HCT116 (cell line): ENCODE results near the gene ARL8B. TPM values are rescaled to one million over a fixed set of nuclear protein-coding genes. Genes with fewer than 3 reads are reported as not detected.

Experiments
- ATAC-seq: fragments of 200-7000 bp; cut with Tn5 transposase; 2 replicates; pipeline ENCODE4 v1.9.1; 2020; ENCODE audit warnings: mild to moderate bottlenecking, moderate library complexity
- BruUV-seq: library from RNA; stranded (reverse); fragments of 400-500 nt; replicated peaks from 2 replicates; lab custom pipeline; 2021; lab: Mats Ljungman, UMichigan
- CTCF ChIA-PET: fragments of 300-600 bp; sonication (Branson Sonifier 250); formaldehyde crosslinking; loops from one replicate; lab custom pipeline; 2021; ENCODE audit warnings: antibody characterized with exemption; lab: Charles Lee
- POLR2A ChIA-PET: fragments of 300-600, 350-600 bp; sonication (Branson Sonifier 250); formaldehyde crosslinking; loops from one replicate; lab custom pipeline; 2021; ENCODE audit warnings: antibody characterized with exemption; lab: Charles Lee
- RAD21 ChIA-PET, 2 experiments: fragments of 300-600 bp; sonication (Branson Sonifier 250); formaldehyde crosslinking; loops; one replicate each; lab custom pipeline; 2023; ENCODE audit warnings: low total read pairs in 2 of 2; ENCODE audit not compliant: uncharacterized antibody in 2 of 2, unreplicated experiment in 2 of 2, low non-redundant PET in 1 of 2; lab: Charles Lee
- DNase-seq: peaks from one replicate; pipeline ENCODE4 v3.0.0-alpha.2; 2010; ENCODE audit warnings: low read depth, low spot score
- H2AFZ ChIP-seq: fragments of 200-600 bp; shearing (Covaris generic), sonication (generic); 2 replicates; pipeline ENCODE4 v1.6.1; 2017; ENCODE audit warnings: low read depth, mixed run types, mixed read lengths, antibody characterized with exemption, low read length; ENCODE audit not compliant: poor library complexity, severe bottlenecking
- H3K27ac ChIP-seq: 2 replicates; pipeline ENCODE4 v1.5.1; 2012; ENCODE audit warnings: low read depth, low read length
- H3K27me3 ChIP-seq: fragments of 200-600 bp; sonication (generic); 2 replicates; pipeline ENCODE4 v1.6.1; 2016; ENCODE audit warnings: mixed run types, low read length, mixed read lengths; ENCODE audit not compliant: insufficient read depth
- H3K36me3 ChIP-seq, 2 experiments: fragments of 200-500 bp in 1 of 2; fragments of 200-600 bp in 1 of 2; sonication (Bioruptor generic) in 1 of 2; sonication (generic) in 1 of 2; 2 replicates each; pipeline versions ENCODE4 v1.5.1 to v1.6.1; 2014 to 2016; ENCODE audit warnings: low read length in 2 of 2, inconsistent platforms in 1 of 2, mixed read lengths in 1 of 2, mixed run types in 1 of 2; ENCODE audit not compliant: insufficient read depth in 2 of 2, control insufficient read depth in 1 of 2
- H3K4me1 ChIP-seq, 2 experiments: fragments of 200-600 bp in 1 of 2; sonication (generic) in 1 of 2; 2 replicates each; pipeline versions ENCODE4 v1.5.1 to v1.6.1; 2012 to 2017; ENCODE audit warnings: low read length in 2 of 2, inconsistent platforms in 1 of 2, mild to moderate bottlenecking in 1 of 2, mixed read lengths in 1 of 2, mixed run types in 1 of 2, moderate library complexity in 1 of 2; ENCODE audit not compliant: insufficient read depth in 2 of 2, control insufficient read depth in 1 of 2
- H3K4me2 ChIP-seq: fragments of 200-600 bp; sonication (generic); 2 replicates; pipeline ENCODE4 v1.6.1; 2017; ENCODE audit warnings: mixed run types, low read length, mixed read lengths
- H3K4me3 ChIP-seq, 2 experiments: fragments of 200-600 bp in 1 of 2; sonication (generic) in 1 of 2; replicated peaks in 1 of 2; 2 replicates each; pipeline ENCODE4 v1.5.1; 2011 to 2016; ENCODE audit warnings: low read length in 2 of 2, control low read depth in 1 of 2, low read depth in 1 of 2, mild to moderate bottlenecking in 1 of 2, mixed read lengths in 1 of 2, mixed run types in 1 of 2
- H3K79me2 ChIP-seq: fragments of 200-600 bp; sonication (generic); 2 replicates; pipeline ENCODE4 v1.6.1; 2017; ENCODE audit warnings: mild to moderate bottlenecking, mixed run types, low read length, moderate library complexity, mixed read lengths; ENCODE audit not compliant: insufficient read depth
- H3K9ac ChIP-seq: fragments of 200-600 bp; sonication (generic); 2 replicates; pipeline ENCODE4 v1.6.1; 2016; ENCODE audit warnings: low read length, mixed read lengths
- H3K9me2 ChIP-seq: fragments of 200-600 bp; sonication (generic), shearing (Covaris generic); 2 replicates; pipeline ENCODE4 v1.6.1; 2017; ENCODE audit warnings: mixed run types, mild to moderate bottlenecking, moderate library complexity; ENCODE audit not compliant: insufficient read depth
- H3K9me3 ChIP-seq, 2 experiments: fragments of 200-500 bp in 1 of 2; fragments of 200-600 bp in 1 of 2; sonication (Bioruptor generic) in 1 of 2; sonication (generic) in 1 of 2; 2 replicates each; pipeline ENCODE4 v1.6.1; 2014 to 2017; ENCODE audit warnings: low read length in 2 of 2, mixed read lengths in 2 of 2, inconsistent platforms in 1 of 2, low read depth in 1 of 2, mild to moderate bottlenecking in 1 of 2, mixed run types in 1 of 2, moderate library complexity in 1 of 2; ENCODE audit not compliant: control insufficient read depth in 1 of 2, insufficient read depth in 1 of 2
- H4K20me1 ChIP-seq: fragments of 200-600 bp; sonication (generic), shearing (Covaris generic); 2 replicates; pipeline ENCODE4 v1.6.1; 2017; ENCODE audit warnings: mixed run types, mild to moderate bottlenecking, moderate library complexity; ENCODE audit not compliant: insufficient read depth
- CBX3 ChIP-seq: IDR thresholded peaks from 2 replicates; pipeline ENCODE4 v1.6.1; 2012; ENCODE audit warnings: low read depth
- CEBPB ChIP-seq: IDR thresholded peaks from 2 replicates; pipeline ENCODE4 v1.6.1; 2012; ENCODE audit warnings: low read depth
- ELF1 ChIP-seq: IDR thresholded peaks from 2 replicates; pipeline ENCODE4 v1.6.1; 2012; ENCODE audit warnings: low read depth, borderline replicate concordance
- EZH2 ChIP-seq: fragments of 200-600 bp; sonication (generic); IDR thresholded peaks from 2 replicates; pipeline ENCODE4 v1.6.1; 2017; ENCODE audit warnings: antibody characterized with exemption, mixed run types
- EZH2phosphoT487 ChIP-seq: fragments of 200-600 bp; IDR thresholded peaks from 2 replicates; pipeline ENCODE4 v1.6.1; 2018; ENCODE audit warnings: antibody characterized with exemption, borderline replicate concordance
- FOSL1 ChIP-seq: IDR thresholded peaks from 2 replicates; pipeline ENCODE4 v1.6.1; 2012; ENCODE audit warnings: low read depth
- JUND ChIP-seq: IDR thresholded peaks from 2 replicates; pipeline ENCODE4 v1.6.1; 2012
- RAD21 ChIP-seq: IDR thresholded peaks from 2 replicates; pipeline ENCODE4 v1.6.1; 2012; ENCODE audit warnings: low read depth, mild to moderate bottlenecking
- SP1 ChIP-seq: IDR thresholded peaks from 2 replicates; pipeline ENCODE4 v1.6.1; 2012; ENCODE audit warnings: low read depth
- SRF ChIP-seq: IDR thresholded peaks from 2 replicates; pipeline ENCODE4 v1.6.1; 2012; ENCODE audit warnings: low read depth
- TCF7L2 ChIP-seq: IDR thresholded peaks from 2 replicates; pipeline ENCODE4 v1.7.0; 2011; ENCODE audit warnings: borderline replicate concordance, inconsistent platforms; ENCODE audit not compliant: insufficient read depth, insufficient read length; ENCODE audit errors: extremely low read depth
- YY1 ChIP-seq: IDR thresholded peaks from 2 replicates; pipeline ENCODE4 v1.6.1; 2011; ENCODE audit warnings: low read length, low read depth, moderate library complexity, mild to moderate bottlenecking; ENCODE audit not compliant: insufficient replicate concordance; ENCODE audit errors: extremely low read depth
- ZFX ChIP-seq: fragments of 450-650 bp; IDR thresholded peaks from 2 replicates; pipeline ENCODE4 v1.6.1; 2017
- ZNF274 ChIP-seq: fragments of 200-500 bp; sonication (Bioruptor generic); IDR thresholded peaks from 2 replicates; pipeline ENCODE4 v1.6.1; 2014; ENCODE audit warnings: mild to moderate bottlenecking, low read depth, low read length, inconsistent platforms
- intact Hi-C: fragments of 100-400 bp; cut with micrococcal nuclease; formaldehyde crosslinking; loops from 2 replicates; pipeline ENCODE4 v1.10.0; 2022
- total RNA-seq: library from RNA; stranded (reverse); gene quantifications from one replicate; pipeline ENCODE4 v1.2.1, GENCODE V29; 2021; ENCODE audit not compliant: unreplicated experiment
- TF ChIP-seq, protein P1 (sequence below): IDR thresholded peaks from 2 replicates; pipeline ENCODE4 v1.6.1; 2012; ENCODE audit warnings: low read depth
- TF ChIP-seq, protein P2 (sequence below): IDR thresholded peaks from 2 replicates; pipeline ENCODE4 v1.6.1; 2012
- TF ChIP-seq, protein P3 (sequence below), 3 experiments: fragments of 200-600 bp in 1 of 3; sonication (generic) in 1 of 3; IDR thresholded peaks in 2 of 3; conservative IDR thresholded peaks in 1 of 3; 2 replicates each; pipeline ENCODE4 v1.5.1; 2012 to 2017; ENCODE audit warnings: low read depth in 2 of 3, low read length in 2 of 3, antibody characterized with exemption in 1 of 3, borderline replicate concordance in 1 of 3, control low read depth in 1 of 3, mild to moderate bottlenecking in 1 of 3, mixed read lengths in 1 of 3, mixed run types in 1 of 3, moderate library complexity in 1 of 3; ENCODE audit not compliant: insufficient read depth in 1 of 3

The ARL8B gene
- total RNA-seq, 1 experiment from 2014 or later: 38.1 TPM

DNA sequence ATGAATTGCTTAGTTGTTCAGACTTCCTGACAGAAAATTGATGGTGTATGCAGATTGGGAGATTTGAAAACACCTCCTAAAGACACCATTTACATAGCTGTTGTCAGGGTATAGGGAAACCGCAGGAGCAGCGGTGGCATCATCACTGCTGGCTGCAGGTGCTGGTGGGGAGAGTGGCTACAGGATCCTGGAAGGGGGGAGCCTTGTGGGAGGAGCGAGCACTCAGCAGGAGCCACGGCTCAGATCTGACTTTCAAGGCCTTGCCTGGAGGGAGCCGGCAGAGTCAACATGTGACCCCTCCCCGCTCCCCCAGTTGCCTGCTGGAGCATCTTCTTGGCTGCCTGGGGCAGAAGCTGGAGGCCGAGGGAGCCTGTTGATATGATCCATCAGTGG, 91.5 kb downstream of the ARL8B start:
- no TSS peak for BruUV-seq
- no peak for ATAC-seq
- H3K9ac ChIP-seq: no peak overlapping the region

More for the DNA sequence above, 91.5 kb downstream of the ARL8B start:
- no peak overlapping the region for H3K4me2 ChIP-seq
- H3K4me1 ChIP-seq: no peaks in the 10 kb centered on the region
- no peak for DNase-seq
- POLR2A ChIA-PET: no interaction called here
- no peaks in the 10 kb centered on the region for H3K9me3 ChIP-seq
- H4K20me1 ChIP-seq: no peaks in the 10 kb centered on the region
- peaks cover 27 to 61% of the 10 kb centered on the region in 2 experiments; a peak in 3 of 4 replicates for H3K36me3 ChIP-seq
- no peaks in the 10 kb centered on the region for H3K9me2 ChIP-seq
- H3K27ac ChIP-seq: no peak overlapping the region
- no peaks in the 10 kb centered on the region for H3K27me3 ChIP-seq
- intact Hi-C loops: no loop called here
- no peak overlapping the region for H2AFZ ChIP-seq
- TF ChIP-seq SP1 (no peak), CEBPB (no peak), TCF7L2 (no peak), ELF1 (no peak), ZFX (no peak), EZH2phosphoT487 (no peak), ZNF274 (no peak), EZH2 (no peak), SRF (no peak), CBX3 (no peak), YY1 (no peak), FOSL1 (no peak), JUND (no peak), RAD21 (no peak)
- TF ChIP-seq, protein P1, sequence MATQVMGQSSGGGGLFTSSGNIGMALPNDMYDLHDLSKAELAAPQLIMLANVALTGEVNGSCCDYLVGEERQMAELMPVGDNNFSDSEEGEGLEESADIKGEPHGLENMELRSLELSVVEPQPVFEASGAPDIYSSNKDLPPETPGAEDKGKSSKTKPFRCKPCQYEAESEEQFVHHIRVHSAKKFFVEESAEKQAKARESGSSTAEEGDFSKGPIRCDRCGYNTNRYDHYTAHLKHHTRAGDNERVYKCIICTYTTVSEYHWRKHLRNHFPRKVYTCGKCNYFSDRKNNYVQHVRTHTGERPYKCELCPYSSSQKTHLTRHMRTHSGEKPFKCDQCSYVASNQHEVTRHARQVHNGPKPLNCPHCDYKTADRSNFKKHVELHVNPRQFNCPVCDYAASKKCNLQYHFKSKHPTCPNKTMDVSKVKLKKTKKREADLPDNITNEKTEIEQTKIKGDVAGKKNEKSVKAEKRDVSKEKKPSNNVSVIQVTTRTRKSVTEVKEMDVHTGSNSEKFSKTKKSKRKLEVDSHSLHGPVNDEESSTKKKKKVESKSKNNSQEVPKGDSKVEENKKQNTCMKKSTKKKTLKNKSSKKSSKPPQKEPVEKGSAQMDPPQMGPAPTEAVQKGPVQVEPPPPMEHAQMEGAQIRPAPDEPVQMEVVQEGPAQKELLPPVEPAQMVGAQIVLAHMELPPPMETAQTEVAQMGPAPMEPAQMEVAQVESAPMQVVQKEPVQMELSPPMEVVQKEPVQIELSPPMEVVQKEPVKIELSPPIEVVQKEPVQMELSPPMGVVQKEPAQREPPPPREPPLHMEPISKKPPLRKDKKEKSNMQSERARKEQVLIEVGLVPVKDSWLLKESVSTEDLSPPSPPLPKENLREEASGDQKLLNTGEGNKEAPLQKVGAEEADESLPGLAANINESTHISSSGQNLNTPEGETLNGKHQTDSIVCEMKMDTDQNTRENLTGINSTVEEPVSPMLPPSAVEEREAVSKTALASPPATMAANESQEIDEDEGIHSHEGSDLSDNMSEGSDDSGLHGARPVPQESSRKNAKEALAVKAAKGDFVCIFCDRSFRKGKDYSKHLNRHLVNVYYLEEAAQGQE: no peak
- TF ChIP-seq, protein P2, sequence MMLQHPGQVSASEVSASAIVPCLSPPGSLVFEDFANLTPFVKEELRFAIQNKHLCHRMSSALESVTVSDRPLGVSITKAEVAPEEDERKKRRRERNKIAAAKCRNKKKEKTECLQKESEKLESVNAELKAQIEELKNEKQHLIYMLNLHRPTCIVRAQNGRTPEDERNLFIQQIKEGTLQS: no peak
- TF ChIP-seq, protein P3, sequence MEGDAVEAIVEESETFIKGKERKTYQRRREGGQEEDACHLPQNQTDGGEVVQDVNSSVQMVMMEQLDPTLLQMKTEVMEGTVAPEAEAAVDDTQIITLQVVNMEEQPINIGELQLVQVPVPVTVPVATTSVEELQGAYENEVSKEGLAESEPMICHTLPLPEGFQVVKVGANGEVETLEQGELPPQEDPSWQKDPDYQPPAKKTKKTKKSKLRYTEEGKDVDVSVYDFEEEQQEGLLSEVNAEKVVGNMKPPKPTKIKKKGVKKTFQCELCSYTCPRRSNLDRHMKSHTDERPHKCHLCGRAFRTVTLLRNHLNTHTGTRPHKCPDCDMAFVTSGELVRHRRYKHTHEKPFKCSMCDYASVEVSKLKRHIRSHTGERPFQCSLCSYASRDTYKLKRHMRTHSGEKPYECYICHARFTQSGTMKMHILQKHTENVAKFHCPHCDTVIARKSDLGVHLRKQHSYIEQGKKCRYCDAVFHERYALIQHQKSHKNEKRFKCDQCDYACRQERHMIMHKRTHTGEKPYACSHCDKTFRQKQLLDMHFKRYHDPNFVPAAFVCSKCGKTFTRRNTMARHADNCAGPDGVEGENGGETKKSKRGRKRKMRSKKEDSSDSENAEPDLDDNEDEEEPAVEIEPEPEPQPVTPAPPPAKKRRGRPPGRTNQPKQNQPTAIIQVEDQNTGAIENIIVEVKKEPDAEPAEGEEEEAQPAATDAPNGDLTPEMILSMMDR (IDR thresholded peaks at IDR 0.05 in 2 of 3, conservative IDR thresholded peaks at IDR 0.05 in 1 of 3; ENCODE audit: borderline replicate concordance in 1 of 3, insufficient read depth in 1 of 3, low read depth in 2 of 3, low read length in 2 of 3): no peak
- no peaks in the 10 kb centered on the region for H3K79me2 ChIP-seq
- no peak overlapping the region for H3K4me3 ChIP-seq
- CTCF ChIA-PET: no interaction called here
- RAD21 ChIA-PET: no interaction called here
